Fibroblast of the aortic adventitia (primary cell): ENCODE measurements around the gene HCN2. TPM values are rescaled to one million over a fixed set of nuclear protein-coding genes. Genes with fewer than 3 reads are reported as not detected.
A peak's percentile ranks its signal among the peaks of the same experiment; 100 is the strongest.
"Not testable (repeated sequence)": the region's sequence is repeated elsewhere in the genome, so short reads cannot be mapped to it uniquely, and the experiment has no call there.

Experiments used
- DNase-seq: peaks from one replicate; pipeline ENCODE4 v3.0.0-alpha.2; 2010; ENCODE audit warnings: low read depth
- H3K4me3 ChIP-seq: 2 replicates; pipeline ENCODE4 v1.5.1; 2011; ENCODE audit warnings: low read depth, mild to moderate bottlenecking, control low read depth, low read length, moderate library complexity
- CTCF ChIP-seq: IDR thresholded peaks from 2 replicates; pipeline ENCODE4 v1.5.1; 2011; ENCODE audit warnings: mild to moderate bottlenecking, low read length, control low read depth, inconsistent platforms; ENCODE audit not compliant: insufficient read depth
- total RNA-seq: library from RNA; depleted of rRNA; stranded (reverse); fragments of >200 nt; gene quantifications from 2 replicates; pipeline ENCODE4 v1.2.3, GENCODE V29; 2012; ENCODE audit warnings: low replicate concordance

The HCN2 gene
- total RNA-seq, 1 donor = 0.63 TPM

GRCh38 chr19:582497-583197 is 7.0 kb upstream of the HCN2 start:
- H3K4me3 ChIP-seq = no peak overlapping the region
- no peak for TF ChIP-seq CTCF

GRCh38 chr19:583198-583967 is 6.3 kb upstream of the HCN2 start:
- DNase-seq = no peak
- TF ChIP-seq CTCF = no peak
- no peak overlapping the region for H3K4me3 ChIP-seq

More at GRCh38 chr19:582497-583197, 7.0 kb upstream of the HCN2 start:
- no peak for DNase-seq

DNA sequence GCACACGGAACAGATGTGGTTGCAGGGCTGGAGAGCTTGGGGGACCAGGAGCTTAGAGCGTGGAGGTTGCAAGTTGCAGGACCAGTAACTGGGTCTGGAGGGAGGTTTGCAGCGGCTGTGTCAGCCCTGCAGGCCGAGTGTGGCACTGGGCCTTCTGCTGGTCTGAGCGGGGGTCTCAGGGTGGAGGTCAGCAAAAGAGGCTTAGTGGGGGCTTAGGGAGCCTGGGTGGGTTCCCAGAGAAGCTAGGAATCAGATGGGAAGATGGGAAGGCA is 5.8 kb upstream of the HCN2 start:
- H3K4me3 ChIP-seq = no peak overlapping the region
- DNase-seq = no peak
- no peak for TF ChIP-seq CTCF

DNA sequence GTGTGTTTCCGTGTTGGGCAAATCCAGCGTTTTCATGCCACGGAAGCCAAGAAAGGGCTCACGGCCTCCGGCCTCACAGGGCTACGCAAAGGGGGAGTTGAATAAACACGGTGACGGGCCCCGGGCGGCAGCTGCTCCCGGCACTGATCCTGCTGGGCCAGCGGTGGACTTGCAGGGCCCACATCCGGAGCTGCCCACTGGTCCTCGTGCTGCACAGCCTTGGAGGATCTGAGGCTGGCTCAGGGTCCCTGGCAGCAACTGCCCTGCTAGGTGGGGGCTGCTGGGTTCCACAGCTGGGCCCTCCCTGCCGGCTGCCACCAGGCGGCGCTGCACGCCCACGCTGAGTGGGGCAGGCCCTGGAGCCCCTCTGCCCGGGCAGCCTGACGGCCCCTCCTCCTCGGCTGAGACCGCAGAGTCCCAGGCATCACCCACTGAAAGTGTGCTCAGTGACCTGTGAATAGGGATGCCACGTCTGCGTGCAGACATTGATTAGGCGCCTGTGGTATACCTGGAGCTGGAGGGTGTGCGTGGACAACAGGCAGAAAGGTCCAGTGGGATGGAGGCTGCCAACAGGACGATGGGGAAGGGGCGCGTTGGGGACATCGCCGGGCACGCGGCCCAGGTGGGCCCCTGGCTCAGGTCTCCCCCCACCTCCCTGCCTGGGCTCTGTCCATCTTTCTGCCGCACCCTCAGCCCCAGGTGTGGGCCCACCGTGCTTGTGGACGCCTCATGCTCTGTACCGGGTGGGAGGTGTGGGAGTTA is 5.3 kb upstream of the HCN2 start:
- no peak overlapping the region for H3K4me3 ChIP-seq
- DNase-seq = peak; percentile 20
- peak; percentile 84 for TF ChIP-seq CTCF

DNA sequence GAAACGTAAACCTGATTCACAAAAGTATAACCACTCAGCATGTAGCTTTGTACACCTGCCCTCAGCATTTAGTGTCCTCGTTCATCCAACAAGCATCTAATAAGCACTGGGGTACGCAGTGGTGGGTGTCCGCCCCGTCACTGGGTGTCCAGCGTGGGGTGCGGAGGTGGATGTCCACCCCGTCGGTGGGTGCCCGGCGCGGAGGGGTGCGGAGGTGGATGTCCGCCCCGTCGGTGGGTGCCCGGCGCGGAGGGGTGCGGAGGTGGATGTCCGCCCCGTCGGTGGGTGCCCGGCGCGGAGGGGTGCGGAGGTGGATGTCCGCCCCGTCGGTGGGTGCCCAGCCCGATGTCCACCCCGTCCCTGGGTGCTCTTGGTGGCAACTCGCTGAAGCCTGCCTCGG is 4.5 kb upstream of the HCN2 start:
- H3K4me3 ChIP-seq, DNase-seq: not testable (repeated sequence)

DNA sequence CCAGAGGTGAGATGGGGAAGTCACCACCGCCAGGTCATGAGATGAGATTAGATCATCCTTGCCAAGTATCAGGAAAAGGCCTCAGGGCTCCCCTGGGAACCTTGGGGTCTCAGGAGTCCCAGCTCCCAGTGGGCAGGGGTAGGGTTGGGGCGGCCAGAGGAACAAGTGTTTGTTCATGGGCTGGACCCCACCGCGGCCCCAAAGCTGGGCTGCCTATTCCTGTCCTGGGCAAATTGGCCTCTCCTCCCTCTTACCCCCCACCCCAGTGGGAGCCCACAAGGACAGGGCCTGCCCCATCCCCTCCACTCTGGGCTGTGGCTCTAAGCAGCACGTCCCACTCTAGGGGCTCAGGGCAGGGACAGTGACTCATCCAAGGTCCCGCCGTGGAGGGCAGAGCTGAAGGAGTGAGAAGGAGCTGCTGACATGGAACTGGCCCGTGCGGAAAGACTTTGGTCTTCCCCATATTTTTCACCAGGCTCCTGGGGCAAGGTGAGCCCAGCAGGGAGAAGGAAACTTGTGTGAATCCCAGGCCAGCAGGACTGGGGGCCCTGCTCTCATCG is 4.0 kb upstream of the HCN2 start:
- no peak overlapping the region for H3K4me3 ChIP-seq
- no peak for TF ChIP-seq CTCF
- DNase-seq = no peak
